Camera-type eye (tissue), 1 donor: ENCODE measurements around the gene ZNHIT3. TPM values are rescaled to one million over a fixed set of nuclear protein-coding genes. Genes with fewer than 3 reads are reported as not detected.

ENCODE experiments used
- total RNA-seq: library from RNA; depleted of rRNA; stranded (reverse); fragments of >200 nt; gene quantifications from one replicate; pipeline ENCODE4 v1.2.3, GENCODE V29; 2014

ZNHIT3 gene
- 27.3 TPM for total RNA-seq

GRCh38 chr17:36486204-36487194 is at the start of gene ZNHIT3:
ZNHIT3 (plus strand) TSS chr17:36486681; CDS start chr17:36486700, 19 bp downstream.

GRCh38 chr17:36534840-36535668 is 48.6 kb downstream of the ZNHIT3 start, which contains the start of the genes MYO19 and PIGW:
MYO19 (minus strand) TSS chr17:36534868; CDS start chr17:36532538, 2,330 bp downstream.
PIGW (plus strand) TSS chr17:36534987; CDS start chr17:36537102, 2,115 bp downstream.

GRCh38 chr17:36544307-36545076 is 58.0 kb downstream of the ZNHIT3 start, which contains the start of gene GGNBP2:
GGNBP2 (plus strand) TSS chr17:36544919; CDS start chr17:36545725, 806 bp downstream.

Other genes with a start within 250 kb of the ZNHIT3 start
- not detected for gene TBC1D3I, start 222.1 kb upstream of the ZNHIT3 start, total RNA-seq
- gene TBC1D3G, start 162.8 kb upstream of the ZNHIT3 start, total RNA-seq: 2.2 TPM
- gene TBC1D3H, start 98.2 kb upstream of the ZNHIT3 start, total RNA-seq: not detected
- 54.4 TPM for gene MYO19, start 48.2 kb downstream of the ZNHIT3 start, total RNA-seq
- gene PIGW, start 48.3 kb downstream of the ZNHIT3 start, total RNA-seq: 4.6 TPM
- gene GGNBP2, start 58.2 kb downstream of the ZNHIT3 start, total RNA-seq: 73.4 TPM
- 5.7 TPM for gene DHRS11, start 105.2 kb downstream of the ZNHIT3 start, total RNA-seq
- gene MRM1, start 114.9 kb downstream of the ZNHIT3 start, total RNA-seq: 5.3 TPM